GM21390 (cell line): Measurements from ENCODE around the gene HTR7.
A peak's percentile ranks its signal among the peaks of the same experiment; 100 is the strongest.
"Not testable (repeated sequence)": the region's sequence is repeated elsewhere in the genome, so short reads cannot be mapped to it uniquely, and the experiment has no call there.

Source experiments
- ATAC-seq: cut with Tn5 transposase; IDR thresholded peaks from one replicate; pipeline ENCODE4 v1.9.1; 2021; ENCODE audit not compliant: unreplicated experiment

HTR7 gene

GRCh38 chr10:90857635-90858460, at the start of gene HTR7:
TSS of gene HTR7 (minus strand) at chr10:90858039. CDS start at chr10:90857671, 368 bp downstream.
- peak; percentile 82 for ATAC-seq

- no peak for ATAC-seq
Measured at GRCh38 chr10:90906596-90906995, 48.8 kb upstream of the HTR7 start.

- ATAC-seq: no peak
Measured at GRCh38 chr10:90905925-90906324, 48.1 kb upstream of the HTR7 start.

- ATAC-seq: not testable (repeated sequence)
Measured at GRCh38 chr10:90896916-90897315, 39.1 kb upstream of the HTR7 start.

GRCh38 chr10:90893190-90893589, 35.4 kb upstream of the HTR7 start:
- no peak for ATAC-seq

- no peak for ATAC-seq
Measured at GRCh38 chr10:90890347-90890746, 32.5 kb upstream of the HTR7 start.

- ATAC-seq: no peak
Measured at GRCh38 chr10:90889636-90890035, 31.8 kb upstream of the HTR7 start.

GRCh38 chr10:90888387-90888786, 30.5 kb upstream of the HTR7 start:
- ATAC-seq: no peak

GRCh38 chr10:90887555-90887954, 29.7 kb upstream of the HTR7 start:
- ATAC-seq: no peak

GRCh38 chr10:90885176-90885575, 27.3 kb upstream of the HTR7 start:
- ATAC-seq: no peak

- ATAC-seq: no peak
Measured at GRCh38 chr10:90884431-90884830, 26.6 kb upstream of the HTR7 start.

- not testable (repeated sequence) for ATAC-seq
Measured at GRCh38 chr10:90880059-90880719, 22.4 kb upstream of the HTR7 start.

- no peak for ATAC-seq
Measured at GRCh38 chr10:90879062-90879461, 21.2 kb upstream of the HTR7 start.

GRCh38 chr10:90872648-90873020, 14.8 kb upstream of the HTR7 start:
- ATAC-seq: no peak

- peak; percentile 99 for ATAC-seq
Measured at GRCh38 chr10:90871766-90872647, 14.2 kb upstream of the HTR7 start, which contains the start of gene RPP30. TSS of gene RPP30 (plus strand) at chr10:90871974. CDS start at chr10:90871987, 13 bp downstream.

GRCh38 chr10:90871279-90871765, 13.5 kb upstream of the HTR7 start:
- peak; percentile 52 for ATAC-seq

- ATAC-seq: no peak
Measured at GRCh38 chr10:90866050-90866598, 8.3 kb upstream of the HTR7 start.

- no peak for ATAC-seq
Measured at GRCh38 chr10:90865401-90865800, 7.6 kb upstream of the HTR7 start.

GRCh38 chr10:90862908-90863514, 5.2 kb upstream of the HTR7 start:
- ATAC-seq: no peak

GRCh38 chr10:90860790-90861189, 3.0 kb upstream of the HTR7 start:
- no peak for ATAC-seq
